22Rv1 (cell line): ENCODE data around the gene LRRC43.

Experiments
- ZFX ChIP-seq: fragments of 450-650 bp; IDR thresholded peaks from 2 replicates; pipeline ENCODE4 v1.6.1; 2017; ENCODE audit warnings: antibody characterized with exemption, borderline replicate concordance
- TF ChIP-seq, protein P1 (sequence below): fragments of 450-650 bp; IDR thresholded peaks from 2 replicates; pipeline ENCODE4 v1.5.1; 2017; ENCODE audit warnings: mild to moderate bottlenecking

DNA sequence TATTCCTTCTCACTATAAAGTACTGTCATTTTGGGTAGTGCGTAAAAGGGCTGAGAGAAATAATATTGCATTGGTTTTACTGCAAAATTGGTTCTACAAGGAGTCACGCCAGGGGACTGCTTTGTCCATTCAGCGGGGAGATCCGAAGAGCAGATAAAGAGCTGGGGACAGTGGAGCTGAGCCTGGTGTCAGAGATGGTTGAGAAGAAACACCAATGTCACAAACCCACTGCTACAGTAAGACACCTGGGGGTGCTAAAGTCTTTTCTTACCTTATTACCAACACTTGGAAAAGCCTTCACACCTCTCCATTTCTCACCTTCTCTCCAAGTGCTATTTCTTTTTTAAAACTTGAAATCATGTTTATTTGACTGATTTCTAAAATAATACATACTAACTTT, 23.0 kb upstream of the LRRC43 start:
- TF ChIP-seq ZFX: no peak
- TF ChIP-seq, protein P1, sequence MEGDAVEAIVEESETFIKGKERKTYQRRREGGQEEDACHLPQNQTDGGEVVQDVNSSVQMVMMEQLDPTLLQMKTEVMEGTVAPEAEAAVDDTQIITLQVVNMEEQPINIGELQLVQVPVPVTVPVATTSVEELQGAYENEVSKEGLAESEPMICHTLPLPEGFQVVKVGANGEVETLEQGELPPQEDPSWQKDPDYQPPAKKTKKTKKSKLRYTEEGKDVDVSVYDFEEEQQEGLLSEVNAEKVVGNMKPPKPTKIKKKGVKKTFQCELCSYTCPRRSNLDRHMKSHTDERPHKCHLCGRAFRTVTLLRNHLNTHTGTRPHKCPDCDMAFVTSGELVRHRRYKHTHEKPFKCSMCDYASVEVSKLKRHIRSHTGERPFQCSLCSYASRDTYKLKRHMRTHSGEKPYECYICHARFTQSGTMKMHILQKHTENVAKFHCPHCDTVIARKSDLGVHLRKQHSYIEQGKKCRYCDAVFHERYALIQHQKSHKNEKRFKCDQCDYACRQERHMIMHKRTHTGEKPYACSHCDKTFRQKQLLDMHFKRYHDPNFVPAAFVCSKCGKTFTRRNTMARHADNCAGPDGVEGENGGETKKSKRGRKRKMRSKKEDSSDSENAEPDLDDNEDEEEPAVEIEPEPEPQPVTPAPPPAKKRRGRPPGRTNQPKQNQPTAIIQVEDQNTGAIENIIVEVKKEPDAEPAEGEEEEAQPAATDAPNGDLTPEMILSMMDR: peak; percentile 16; the same call in 1 of the 2 replicates
